Gastroesophageal sphincter (tissue), 3 donors: ENCODE measurements around the gene NFYB.

ENCODE experiments used
- CTCF ChIP-seq, 4 experiments: fragments of 200-600 bp in 2 of 4; fragments of 450-650 bp in 2 of 4; sonication (generic) in 1 of 4; IDR thresholded peaks; one replicate each; pipeline ENCODE4 v1.5.1; 2017 to 2019; ENCODE audit warnings: antibody characterized with exemption in 4 of 4, mild to moderate bottlenecking in 2 of 4, moderate library complexity in 2 of 4
- EP300 ChIP-seq: sonication (generic); formaldehyde crosslinking; IDR thresholded peaks from one replicate; pipeline ENCODE4 v1.6.1; 2017; ENCODE audit warnings: antibody characterized with exemption, mild to moderate bottlenecking
- POLR2A ChIP-seq, 2 donors: fragments of 450-650 bp; IDR thresholded peaks; one replicate each; pipeline ENCODE4 v1.6.1; 2017; ENCODE audit warnings: antibody characterized with exemption in 2 of 2, mild to moderate bottlenecking in 2 of 2, moderate library complexity in 1 of 2
- POLR2AphosphoS5 ChIP-seq: sonication (generic); formaldehyde crosslinking; IDR thresholded peaks from one replicate; pipeline ENCODE4 v1.6.1; 2017; ENCODE audit warnings: antibody characterized with exemption

DNA sequence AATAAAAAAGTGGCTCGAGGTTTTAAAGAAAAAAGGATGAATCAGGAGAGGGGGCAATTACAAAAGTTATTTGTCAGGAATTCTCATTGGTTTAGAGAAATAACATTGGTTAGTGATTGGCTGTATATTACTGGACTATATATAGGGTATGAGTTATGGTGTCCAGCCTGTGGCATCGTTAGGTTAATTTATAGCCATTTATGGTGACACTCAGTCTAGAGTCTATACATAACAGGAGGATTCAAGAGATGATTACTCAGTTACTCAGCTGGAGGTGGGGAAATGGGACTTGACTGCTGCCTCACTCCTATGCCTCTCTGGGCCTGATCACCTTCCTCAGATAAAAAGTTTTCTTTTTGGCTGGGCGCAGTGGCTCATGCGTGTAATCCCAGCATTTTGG is 25.6 kb upstream of the NFYB start:
- TF ChIP-seq CTCF (IDR thresholded peaks at IDR 0.05) (no peak), POLR2A (IDR thresholded peaks at IDR 0.05) (no peak), EP300 (no peak), POLR2AphosphoS5 (no peak)
